B cell (primary cell): ENCODE measurements around the gene RAC3.

Experiments
- EZH2 ChIP-seq: IDR thresholded peaks from 2 replicates; pipeline ENCODE4 v1.6.1; 2012; ENCODE audit warnings: borderline replicate concordance, low read depth, mild to moderate bottlenecking, moderate library complexity, low read length; ENCODE audit not compliant: insufficient read depth, poor library complexity, severe bottlenecking
- TF ChIP-seq, protein P1 (sequence below): fragments of 200-600 bp; IDR thresholded peaks from one replicate; pipeline ENCODE4 v1.8.0; 2022; ENCODE audit warnings: antibody characterized with exemption, mild to moderate bottlenecking

DNA sequence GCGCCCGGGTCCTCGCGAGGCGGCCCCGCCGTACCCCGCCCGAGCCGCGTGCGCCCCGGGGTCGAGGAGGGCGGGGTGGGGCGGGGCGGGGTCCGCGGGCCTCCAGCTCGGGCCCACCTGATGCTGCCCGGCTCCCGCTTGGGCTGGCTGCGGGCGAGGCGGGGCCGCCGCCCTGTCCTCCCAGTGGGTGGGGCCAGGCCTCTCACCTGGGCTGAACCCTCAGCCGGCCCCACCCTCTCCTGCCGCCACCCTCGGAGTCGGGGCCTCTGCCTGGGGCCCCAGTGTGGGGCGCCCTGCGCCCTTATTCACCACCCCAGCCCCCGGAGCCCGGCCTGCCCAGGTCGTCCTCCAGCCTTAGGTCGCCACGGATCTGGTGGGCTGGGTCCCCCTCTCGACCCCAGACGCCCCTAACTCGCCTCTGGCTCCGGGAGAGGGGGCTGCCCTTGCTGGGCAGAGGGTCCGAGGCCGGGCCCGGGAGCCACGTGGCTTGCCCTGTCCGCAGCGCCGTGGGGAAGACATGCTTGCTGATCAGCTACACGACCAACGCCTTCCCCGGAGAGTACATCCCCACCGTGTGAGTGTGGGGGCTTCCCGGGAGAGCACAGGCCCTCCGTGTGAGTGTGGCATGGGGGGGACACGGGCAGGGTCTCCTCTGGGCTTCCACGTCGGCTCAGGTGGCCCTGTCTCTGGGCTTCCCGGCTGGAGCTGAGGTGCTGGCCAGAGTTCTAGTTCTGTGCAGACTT lies 578 bp downstream of the RAC3 start:
- TF ChIP-seq, protein P1, sequence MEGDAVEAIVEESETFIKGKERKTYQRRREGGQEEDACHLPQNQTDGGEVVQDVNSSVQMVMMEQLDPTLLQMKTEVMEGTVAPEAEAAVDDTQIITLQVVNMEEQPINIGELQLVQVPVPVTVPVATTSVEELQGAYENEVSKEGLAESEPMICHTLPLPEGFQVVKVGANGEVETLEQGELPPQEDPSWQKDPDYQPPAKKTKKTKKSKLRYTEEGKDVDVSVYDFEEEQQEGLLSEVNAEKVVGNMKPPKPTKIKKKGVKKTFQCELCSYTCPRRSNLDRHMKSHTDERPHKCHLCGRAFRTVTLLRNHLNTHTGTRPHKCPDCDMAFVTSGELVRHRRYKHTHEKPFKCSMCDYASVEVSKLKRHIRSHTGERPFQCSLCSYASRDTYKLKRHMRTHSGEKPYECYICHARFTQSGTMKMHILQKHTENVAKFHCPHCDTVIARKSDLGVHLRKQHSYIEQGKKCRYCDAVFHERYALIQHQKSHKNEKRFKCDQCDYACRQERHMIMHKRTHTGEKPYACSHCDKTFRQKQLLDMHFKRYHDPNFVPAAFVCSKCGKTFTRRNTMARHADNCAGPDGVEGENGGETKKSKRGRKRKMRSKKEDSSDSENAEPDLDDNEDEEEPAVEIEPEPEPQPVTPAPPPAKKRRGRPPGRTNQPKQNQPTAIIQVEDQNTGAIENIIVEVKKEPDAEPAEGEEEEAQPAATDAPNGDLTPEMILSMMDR = no peak
- TF ChIP-seq EZH2 = no peak
